Measurements from ENCODE around the gene FARS2.

The FARS2 gene
- total RNA-seq, result 23.7 to 28.5 (median 27.8) reads per million in 3 experiments

DNA sequence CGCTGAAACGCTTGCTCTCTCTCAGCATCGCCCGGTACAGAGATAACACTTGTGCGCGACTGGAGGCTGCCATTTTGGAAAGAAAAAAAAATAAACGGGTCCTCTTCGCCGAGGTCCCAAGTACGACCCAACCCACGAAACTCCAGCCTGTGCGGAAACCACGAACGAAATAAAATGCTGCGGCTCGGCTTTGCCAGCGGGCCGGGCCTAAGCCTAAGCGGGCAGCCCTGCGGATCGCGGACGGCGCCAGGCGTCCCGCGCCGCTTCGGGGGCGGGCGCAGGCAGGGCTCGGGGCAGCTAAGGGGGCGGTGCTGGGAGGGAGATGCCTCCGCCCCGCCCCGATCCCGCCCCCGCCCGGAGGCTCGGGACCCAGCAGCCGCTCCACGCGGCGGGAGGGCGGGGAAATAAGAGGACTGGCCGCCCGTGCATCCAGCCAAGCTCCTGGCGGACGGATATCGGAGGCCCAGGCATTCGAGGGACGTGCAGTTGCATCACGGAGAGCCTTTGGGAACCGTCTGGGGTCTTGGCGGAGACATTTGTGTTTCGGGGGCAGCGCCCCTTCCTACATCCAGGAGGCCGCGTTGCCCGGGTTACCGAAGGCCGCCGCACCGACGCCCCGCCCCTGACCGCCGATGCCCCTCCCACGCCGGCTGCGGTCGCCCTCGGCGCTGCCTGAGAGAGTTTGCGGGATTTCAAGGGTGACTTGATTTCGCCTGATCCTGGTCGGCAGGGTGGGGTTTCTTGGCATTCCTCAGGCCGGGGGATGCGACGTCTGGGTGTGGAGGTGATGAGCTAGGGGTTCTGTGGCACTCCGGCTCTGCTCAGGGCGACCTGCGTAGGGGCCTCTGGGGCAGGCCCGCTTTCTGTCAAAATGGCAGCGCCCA is at the start of gene FARS2, which contains the start of gene LYRM4:
Gene FARS2 (plus strand): TSS at position 853 of the 884 bp plus-strand sequence.
Gene LYRM4 (minus strand): TSS at position 290 of the 884 bp plus-strand sequence. CDS start 217 bp downstream, at position 73.
- DNase-seq, result peak; percentile 95

DNA sequence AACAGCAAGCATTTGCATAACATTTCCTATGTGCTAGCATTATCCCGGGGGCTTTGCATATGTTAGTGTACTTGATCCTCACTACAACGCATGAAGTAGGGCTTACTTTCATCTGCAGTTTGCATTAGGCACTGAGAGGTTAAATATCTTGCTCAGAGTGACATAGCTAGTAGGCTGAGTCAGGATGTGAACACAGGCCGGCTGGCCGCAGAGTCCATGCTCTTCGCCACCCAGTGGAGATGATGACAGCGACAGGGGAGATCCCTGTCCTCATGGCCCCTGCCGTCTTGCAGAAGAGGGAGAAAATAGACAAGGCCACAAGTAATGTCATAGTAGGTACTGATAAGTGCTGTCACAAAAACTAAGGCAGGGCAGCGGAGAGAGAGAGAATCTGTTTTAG is 47.5 kb upstream of the FARS2 start:
- DNase-seq, result no peak

DNA sequence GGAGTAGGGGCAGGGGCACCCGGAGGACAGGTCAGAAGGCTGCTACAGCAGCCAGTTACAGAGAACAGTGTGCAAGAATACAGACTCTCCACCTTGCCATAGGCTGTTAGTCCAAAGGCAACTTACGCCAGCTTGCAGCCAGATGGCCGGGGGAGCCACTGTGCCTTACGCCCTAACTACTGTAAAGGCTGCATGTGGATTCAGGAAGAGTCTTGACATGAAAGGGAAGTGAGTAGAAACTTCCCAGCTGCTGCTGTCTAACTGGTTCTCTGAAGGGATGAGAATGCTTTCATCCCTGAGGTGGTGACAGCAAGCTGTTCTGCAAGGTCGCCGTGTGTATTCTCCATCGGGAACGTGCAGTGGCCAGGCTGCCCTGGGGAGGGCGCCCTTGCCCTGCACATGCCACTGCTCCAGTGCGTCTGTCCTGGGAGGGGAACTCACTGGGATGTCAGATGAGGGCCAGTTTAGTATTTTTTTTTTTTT is 46.7 kb upstream of the FARS2 start:
- no peak for DNase-seq

DNA sequence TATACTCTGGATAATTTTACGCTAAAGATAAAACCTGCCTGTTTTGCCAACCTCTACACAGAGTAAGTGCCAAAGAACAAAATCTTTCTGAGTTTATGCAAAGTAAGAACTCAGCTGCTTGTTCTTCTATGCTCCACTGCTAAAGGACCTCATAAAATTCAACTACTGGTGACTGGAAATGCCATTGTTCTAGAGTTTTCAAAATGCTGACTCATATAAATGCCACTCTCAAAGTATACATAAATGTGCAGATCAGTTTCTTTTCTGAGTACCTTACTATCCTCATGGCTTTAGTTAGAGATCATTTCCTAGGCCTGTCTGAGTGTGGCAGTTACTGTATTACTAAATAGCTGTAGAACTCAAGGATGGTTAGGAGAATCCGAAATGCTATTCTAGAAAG is 46.2 kb upstream of the FARS2 start:
- no peak for DNase-seq

DNA sequence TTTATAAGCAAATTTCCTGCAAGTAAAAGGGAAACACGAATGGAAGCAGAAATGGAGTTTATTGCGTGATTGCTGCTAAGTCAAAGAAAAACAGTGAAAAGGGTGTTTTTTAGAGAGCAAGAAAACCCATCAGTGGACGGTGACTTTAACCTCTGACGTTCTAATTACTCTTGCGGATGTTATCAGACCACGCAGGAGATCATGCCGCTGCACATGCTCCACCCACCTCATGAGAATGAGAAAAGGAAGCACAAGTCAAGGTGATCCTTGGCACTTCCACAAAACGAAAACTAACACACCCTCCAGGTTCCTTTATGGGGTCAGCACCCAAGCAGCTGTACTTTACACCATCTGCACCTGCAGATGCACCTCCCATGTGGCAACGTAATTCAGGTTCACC is 45.5 kb upstream of the FARS2 start:
- no peak for DNase-seq

DNA sequence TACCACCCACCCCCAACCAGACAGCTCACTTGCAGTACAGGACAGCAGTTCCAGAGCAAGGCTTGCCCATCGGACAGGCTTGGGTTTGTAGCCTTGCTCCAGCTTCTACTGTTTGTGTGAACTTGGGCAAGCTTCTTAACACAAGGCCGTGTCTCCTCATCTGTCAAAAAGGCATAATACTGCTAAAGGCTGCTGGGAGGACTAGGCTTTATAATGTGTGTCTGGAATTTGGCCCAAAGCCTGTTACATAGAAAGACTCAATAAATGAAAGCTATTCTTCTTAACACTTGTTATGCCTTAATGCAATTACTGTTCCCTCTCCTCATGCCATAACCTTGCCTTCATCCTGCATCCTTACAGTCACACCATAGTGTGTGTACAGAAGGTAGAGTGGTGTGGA is 44.0 kb upstream of the FARS2 start:
- DNase-seq, result no peak

DNA sequence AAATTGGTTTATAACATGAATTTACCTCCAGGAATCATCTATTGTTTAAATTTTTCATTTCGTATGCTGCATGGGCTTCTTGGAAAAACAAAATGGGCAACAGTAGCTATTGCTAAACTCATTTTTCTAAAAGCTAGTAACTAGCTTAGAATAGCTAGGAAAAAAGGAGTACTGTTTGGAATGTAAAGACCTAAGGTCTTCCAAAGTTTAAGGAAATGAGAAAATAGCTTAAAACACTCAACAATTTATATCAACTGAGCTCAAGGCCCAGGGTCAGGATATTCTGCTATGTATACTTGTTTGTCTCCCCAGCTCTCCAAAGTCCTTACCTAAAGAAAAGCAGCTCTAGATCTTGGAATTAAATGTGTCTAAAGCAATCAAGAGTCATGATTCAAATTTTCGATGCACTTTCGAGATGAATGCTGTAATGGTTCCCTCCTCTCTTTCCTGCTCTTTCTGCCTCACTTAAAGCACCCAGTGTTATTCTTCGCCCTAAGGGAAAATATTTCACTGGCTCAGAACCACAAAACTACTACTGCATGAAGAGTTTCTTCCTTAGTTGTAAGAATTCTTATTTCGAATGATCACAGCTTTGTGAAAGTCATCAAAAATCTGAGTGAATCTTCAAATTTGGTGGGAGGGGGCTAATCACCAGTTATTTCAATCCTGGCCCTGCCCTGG is 42.2 kb upstream of the FARS2 start:
- no peak for DNase-seq

DNA sequence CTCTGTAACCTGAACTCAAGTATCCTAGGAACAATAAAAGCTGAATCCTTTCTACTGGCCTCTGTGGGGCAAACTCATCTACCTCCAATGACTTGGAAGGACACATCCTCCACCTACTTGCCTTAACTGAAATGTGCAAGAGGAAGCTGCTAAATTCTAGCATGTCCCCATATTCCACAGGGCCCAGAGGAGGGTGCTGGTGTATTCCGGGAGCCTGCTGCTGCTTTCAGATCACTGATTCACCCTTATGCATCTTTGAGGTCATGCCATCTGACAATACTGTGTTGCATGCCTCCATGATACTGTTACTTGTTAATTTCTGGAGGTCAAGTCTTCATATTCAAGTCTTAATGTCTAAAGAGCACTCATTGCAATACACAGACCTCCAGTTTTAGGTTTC is 40.9 kb upstream of the FARS2 start:
- DNase-seq, result no peak

DNA sequence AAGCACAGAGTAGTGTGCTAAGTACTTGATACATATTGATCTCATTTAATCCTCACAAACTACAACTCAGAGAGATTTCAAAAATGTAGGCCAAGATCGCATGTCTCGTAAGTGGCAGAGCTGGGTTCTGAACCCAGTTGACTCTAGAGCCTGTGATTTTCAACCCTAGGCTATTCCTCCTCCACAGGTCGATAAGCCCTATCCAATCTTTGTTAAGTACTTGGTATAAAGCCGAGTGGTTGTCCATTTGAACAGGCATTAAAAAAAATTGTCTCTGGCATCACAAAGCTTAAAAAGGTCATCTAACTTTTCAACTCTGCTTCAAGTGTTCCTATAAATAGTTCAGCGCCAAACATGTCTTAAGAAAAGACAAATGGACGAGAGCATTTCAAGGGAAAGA is 38.0 kb upstream of the FARS2 start:
- DNase-seq, result no peak

DNA sequence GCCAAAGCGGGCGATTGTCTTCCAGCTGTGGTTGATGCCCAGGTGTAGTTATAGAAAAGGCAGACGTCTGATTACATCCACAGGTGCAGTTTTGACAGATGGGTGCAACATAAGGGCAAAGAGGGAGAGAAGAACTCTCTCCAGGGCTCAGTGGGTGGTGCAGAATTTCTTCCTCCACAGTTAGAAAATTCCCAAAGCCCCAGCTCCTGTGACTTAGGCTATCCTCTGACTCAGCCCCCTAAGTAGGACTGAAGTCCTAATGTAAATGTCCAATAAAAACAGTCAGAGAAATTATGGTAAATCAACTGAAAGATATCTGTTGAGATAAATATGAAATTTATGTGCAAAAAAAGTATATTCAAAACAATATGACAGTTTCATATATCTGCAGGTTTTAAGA is 32.0 kb upstream of the FARS2 start:
- no peak for DNase-seq

DNA sequence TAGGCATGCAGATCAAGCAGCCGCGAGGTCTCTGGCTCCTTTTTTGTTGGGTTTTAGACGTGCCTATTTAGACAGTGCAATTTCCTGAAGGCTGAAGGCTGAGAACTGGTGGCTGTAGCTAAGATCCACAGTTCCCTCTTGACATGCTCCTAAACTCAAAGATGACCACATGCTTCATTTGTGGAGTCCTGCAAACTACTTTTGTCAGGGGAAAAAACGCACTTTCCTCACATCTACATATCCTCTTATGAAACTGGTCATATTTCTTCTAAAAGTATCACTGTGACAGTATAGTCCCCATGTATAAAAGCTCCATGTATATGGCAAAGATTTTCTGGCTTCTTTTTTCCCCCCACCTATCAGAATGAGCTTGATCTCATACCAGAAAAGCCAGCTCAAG is 31.2 kb upstream of the FARS2 start:
- DNase-seq, result no peak

DNA sequence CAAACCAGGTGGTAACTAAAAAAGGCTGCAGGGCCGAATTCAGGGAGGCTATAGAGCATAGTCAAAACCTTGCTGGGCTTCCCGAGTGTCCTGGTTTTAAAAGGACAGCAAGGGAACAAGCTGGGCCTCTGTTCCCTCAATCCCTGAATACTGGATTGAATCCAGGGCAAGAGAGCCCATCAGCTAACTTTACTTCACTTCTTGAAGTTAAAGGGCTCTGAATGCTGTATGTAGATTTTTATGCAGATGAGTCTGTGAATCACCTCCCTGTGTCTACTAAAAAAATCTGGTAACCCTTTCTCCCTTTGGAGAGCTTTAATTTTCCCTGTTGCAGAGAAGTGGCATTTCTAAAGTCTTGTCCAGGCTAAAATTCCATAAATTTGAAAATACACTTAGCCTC is 30.0 kb upstream of the FARS2 start:
- DNase-seq, result no peak

DNA sequence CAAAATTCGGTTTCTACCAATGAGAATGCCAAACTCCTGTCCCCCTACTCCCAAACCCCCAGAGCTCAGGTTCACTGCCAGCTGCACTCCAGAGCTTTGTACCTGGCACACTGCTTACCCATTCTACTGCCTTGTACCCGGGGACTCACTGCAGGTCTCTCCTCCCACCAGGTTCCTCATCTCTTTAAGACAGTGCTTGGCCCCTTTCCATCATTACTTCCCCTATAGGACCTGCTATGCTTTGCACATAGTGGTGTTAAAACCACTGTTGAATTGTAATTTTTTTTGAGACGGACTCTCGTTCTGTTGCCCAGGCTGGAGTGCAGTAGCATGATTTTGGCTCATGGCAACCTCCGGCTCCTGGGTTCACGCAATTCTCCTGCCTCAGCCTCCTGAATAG is 26.4 kb upstream of the FARS2 start:
- DNase-seq, result no peak

DNA sequence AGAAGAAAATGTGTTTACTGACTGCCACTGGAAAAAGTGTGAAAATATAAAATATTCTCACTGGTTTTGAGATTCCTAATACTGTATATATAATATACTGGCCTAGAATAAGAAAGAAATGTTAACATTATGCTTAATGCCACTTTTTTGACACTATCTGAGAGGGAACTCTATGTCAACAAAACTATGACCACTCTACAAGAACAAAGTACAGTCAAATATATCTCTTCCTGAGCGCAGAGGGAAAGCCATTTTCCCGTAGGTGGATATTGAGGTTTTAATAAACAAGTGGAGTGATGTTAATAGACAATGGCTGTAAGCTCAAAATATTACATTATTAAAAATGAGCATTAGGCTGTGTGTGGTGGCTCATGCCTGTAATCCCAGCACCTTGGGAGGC is 25.5 kb upstream of the FARS2 start:
- no peak for DNase-seq

DNA sequence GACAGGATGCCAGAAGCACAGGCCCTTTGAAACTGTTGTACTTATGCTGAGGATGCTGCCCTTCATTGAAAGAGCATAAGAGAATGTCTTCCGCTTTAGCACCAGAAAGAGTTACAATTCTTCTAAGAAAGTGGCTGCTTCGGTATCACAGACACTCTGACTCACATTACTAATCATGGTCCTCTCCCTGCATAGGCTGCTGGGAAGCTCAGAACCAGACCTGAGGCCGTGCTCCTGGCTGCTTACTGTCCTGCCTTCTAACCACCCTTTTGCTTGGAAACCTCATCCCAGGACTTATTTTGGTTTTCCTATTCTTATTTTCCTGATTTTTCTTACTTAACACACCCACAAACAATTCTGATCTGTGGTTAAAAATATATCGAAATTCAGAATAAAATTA is 23.5 kb upstream of the FARS2 start:
- no peak for DNase-seq

DNA sequence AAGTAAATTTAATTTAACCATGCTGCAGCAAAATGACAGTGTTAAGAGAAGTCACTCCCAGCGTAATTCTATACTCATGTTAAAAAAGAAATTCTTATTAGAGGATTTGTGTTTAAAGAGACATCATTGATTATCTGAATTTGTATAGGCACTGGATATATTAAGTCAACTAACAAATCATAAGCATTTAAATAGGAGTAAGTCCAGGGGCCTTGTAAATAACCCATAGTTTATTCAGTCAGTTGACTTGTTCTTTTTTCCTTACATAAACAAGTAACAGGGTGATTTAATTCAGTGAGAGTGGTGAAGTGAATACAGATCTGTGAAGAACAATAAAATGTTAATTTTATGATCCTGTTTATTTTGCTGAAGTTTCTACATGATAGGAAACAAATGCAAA is 23.0 kb upstream of the FARS2 start:
- no peak for DNase-seq

DNA sequence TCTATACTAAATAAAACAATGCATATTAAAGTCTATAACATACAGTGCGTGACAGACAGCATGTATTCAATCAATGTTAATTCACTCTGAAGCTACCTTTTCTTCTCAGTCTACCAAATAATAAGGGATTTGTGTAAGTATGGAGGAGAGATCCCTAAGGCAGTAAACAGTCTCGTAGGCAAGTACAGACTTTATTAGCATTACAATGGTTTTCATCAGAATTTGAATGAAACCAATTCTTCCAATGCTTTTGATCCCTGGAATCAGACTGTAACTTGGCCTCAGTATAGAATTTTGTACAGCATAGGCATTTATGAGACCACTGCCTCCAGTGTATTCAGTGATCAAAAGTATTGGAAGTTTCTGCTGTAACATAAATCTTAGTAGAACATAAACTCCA is 20.1 kb upstream of the FARS2 start:
- DNase-seq, result no peak

DNA sequence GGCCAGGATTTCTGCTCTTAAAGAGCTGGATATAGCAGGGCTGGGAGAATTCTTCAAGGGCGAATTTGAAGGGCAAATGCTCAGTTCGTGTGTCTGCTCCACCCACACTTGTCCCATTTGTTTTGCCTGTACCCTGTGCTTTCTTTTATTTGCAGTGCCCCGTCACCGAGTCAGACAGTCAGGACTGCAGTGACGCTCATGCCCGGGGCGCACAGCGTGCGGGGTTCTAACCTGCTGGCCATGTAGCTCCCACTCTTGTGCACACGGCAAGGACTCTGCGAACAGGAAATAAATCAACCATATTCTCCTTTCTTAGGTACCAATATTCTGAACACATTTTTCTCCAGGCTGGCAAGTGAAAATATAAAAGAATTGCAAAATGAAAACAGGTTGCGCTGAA is 18.2 kb upstream of the FARS2 start:
- DNase-seq, result no peak

DNA sequence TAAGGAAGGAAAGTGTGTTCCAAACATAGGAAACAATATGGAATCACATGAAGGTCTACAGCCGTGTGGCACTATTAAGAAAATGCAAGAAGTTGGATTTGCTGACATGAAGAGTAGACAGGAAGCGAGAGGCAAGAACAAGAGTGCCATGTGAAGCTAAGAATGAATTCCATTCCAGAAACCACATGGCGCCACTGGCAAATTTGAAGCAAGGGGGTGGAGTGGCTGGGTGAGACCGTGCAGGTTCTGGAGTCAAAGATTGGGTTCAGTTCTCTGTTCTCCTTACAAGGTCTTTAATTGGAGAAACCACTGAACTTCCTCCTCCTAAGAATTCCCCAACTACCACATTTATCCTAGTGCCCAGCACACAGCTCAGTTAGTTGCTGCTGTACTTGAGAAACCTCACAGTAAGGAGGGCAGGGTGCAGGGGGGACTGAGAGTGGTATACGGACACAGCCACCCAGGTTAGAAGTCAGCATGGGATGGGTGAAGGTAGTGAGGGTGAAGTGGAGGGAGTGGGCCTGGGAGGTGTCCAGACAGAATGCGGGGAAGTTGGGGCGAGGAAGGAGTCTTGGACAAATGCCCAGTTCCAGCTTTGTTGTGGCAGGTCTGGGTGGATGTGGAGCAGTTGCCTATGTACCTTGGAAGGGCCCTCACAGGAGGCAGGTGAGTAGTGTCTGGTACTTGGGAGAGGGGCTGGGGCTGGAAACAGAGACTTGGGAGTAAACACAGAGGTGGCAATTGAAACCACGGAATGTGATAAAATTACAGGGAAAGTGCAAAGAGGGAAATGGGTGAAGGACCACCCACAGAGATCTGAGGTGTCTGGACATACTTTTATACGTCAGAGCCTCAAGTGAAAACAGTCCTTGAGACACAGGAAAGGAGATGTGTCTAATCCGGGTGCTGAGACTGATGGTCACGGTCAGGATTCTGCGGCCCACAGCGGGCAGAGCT is 14.9 kb upstream of the FARS2 start:
- DNase-seq, result no peak

DNA sequence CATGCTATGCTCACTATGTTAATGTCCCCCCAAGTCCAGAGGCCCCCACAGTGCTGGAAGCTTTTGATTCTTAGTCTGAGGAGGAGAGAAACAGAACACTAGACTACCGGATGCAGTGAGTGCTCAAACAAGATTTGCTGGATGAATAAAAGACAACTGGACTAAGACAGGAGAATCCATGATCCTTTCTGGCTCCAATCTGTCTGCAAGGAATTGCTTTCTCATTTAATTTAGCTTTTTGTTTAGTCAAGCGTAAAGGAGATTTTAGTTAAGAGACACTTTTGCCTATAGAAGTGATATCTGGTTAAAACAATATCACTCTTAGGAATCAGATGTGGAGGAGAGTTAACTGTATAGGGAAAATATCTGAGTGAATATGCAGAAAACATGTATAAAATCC is 14.1 kb upstream of the FARS2 start:
- no peak for DNase-seq

DNA sequence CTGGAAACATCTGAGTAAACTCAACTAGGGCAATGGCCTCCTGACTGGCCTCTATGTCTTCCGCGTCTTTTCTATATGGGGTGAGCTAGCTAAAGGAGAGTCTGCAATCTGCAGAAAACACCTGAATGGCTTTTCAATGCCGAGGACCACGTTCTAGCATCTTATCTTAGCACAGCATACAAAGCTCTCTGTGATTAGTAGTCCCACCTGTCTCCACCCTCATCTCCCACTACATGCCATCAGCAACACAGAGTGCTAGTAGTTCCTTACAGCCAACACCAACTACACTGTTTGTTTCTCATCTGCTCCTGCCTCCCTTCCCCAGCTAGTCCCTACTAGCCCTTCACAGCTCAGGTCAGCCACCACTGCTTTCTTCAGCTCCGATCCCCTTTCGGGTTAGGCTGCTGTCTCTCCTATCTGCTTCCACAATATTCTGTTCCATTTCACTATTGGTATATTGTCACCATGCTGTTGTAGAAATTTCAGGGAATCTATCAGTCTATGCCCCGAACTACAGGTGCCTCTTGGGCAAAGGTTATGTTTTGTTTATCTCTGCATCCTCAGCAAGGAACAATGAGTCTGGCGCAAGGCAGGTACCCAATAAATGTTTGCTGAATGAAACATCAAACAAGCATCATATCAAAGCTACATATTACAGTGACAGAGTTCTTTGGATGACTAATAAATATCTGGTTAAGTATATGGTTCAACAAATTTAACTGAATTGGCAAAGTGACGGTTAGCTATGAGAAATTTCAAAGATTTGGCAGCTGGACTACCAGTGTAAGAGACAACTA is 12.8 kb upstream of the FARS2 start:
- DNase-seq, result no peak
